ENCODE data around the gene NADSYN1.

The NADSYN1 gene

DNA sequence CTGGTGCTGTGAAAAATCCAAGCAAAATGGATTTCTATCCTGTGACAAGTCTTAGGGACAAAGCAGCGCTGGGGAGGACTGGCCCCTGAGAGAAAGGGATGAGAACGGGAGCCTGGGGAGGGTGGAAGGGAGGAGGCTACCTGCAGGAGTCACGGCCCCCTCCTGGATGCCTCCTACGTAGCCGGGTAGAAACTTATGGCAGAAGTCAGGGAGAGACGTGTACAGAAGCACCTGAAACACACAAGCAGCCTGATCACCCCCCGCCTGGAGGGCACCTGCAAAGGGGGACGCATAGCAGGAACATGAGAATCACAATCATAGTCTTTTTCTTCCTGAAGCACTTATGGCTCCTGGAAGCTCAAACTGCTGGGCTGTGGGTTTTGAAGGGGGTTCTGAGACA lies 10.9 kb upstream of the NADSYN1 start:
- no peak overlapping the region for H3K4me3 ChIP-seq (ENCODE audit: severe bottlenecking)
- H3K36me3 ChIP-seq (ENCODE audit: low read depth), result peaks cover 97% of the 10 kb centered on the region
- TF ChIP-seq, protein P1, sequence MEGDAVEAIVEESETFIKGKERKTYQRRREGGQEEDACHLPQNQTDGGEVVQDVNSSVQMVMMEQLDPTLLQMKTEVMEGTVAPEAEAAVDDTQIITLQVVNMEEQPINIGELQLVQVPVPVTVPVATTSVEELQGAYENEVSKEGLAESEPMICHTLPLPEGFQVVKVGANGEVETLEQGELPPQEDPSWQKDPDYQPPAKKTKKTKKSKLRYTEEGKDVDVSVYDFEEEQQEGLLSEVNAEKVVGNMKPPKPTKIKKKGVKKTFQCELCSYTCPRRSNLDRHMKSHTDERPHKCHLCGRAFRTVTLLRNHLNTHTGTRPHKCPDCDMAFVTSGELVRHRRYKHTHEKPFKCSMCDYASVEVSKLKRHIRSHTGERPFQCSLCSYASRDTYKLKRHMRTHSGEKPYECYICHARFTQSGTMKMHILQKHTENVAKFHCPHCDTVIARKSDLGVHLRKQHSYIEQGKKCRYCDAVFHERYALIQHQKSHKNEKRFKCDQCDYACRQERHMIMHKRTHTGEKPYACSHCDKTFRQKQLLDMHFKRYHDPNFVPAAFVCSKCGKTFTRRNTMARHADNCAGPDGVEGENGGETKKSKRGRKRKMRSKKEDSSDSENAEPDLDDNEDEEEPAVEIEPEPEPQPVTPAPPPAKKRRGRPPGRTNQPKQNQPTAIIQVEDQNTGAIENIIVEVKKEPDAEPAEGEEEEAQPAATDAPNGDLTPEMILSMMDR (IDR thresholded peaks at IDR 0.05; ENCODE audit: poor library complexity, severe bottlenecking), result no peak
- no peaks in the 10 kb centered on the region for H3K9me3 ChIP-seq (ENCODE audit: severe bottlenecking)
- DNase-seq (ENCODE audit: low spot score), result no peak
- no peak for ATAC-seq (ENCODE audit: low read depth)
- peaks cover 7% of the 10 kb centered on the region for H3K4me1 ChIP-seq (ENCODE audit: insufficient read depth, poor library complexity, severe bottlenecking)
- no peak overlapping the region for H3K27ac ChIP-seq (ENCODE audit: poor library complexity, severe bottlenecking)
- no peaks in the 10 kb centered on the region for H3K27me3 ChIP-seq (ENCODE audit: insufficient read depth, poor library complexity, severe bottlenecking)

DNA sequence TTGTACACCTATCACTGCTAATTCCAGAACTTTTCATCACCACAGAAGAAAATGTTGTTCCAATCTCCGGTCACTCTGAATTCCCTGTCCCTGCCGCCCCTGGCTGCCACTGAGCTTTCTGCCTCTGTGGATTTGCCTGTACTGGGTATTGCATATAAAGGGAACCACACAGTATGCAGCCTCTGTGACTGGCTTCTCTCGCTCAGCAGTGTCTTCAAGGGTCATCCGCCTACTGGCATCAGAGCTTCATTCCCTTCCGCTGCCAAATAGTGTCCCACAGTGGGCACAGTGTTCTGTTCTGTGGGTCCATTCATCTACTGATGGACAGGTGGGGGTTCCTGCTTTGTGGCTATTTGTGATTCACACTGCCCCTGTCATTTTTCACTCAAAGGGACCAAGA lies 10.1 kb upstream of the NADSYN1 start:
- ATAC-seq (ENCODE audit: low read depth), result no peak
- Histone ChIP-seq H3K4me3 (ENCODE audit: severe bottlenecking) (no peak overlapping the region), H3K9me3 (ENCODE audit: severe bottlenecking) (no peaks in the 10 kb centered on the region), H3K27me3 (ENCODE audit: insufficient read depth, poor library complexity, severe bottlenecking) (no peaks in the 10 kb centered on the region), H3K4me1 (ENCODE audit: insufficient read depth, poor library complexity, severe bottlenecking) (peaks cover 8% of the 10 kb centered on the region), H3K27ac (ENCODE audit: poor library complexity, severe bottlenecking) (no peak overlapping the region), H3K36me3 (ENCODE audit: low read depth) (peaks cover 94% of the 10 kb centered on the region)
- TF ChIP-seq, protein P1 (IDR thresholded peaks at IDR 0.05; ENCODE audit: poor library complexity, severe bottlenecking), result no peak
- no peak for DNase-seq (ENCODE audit: low spot score)

DNA sequence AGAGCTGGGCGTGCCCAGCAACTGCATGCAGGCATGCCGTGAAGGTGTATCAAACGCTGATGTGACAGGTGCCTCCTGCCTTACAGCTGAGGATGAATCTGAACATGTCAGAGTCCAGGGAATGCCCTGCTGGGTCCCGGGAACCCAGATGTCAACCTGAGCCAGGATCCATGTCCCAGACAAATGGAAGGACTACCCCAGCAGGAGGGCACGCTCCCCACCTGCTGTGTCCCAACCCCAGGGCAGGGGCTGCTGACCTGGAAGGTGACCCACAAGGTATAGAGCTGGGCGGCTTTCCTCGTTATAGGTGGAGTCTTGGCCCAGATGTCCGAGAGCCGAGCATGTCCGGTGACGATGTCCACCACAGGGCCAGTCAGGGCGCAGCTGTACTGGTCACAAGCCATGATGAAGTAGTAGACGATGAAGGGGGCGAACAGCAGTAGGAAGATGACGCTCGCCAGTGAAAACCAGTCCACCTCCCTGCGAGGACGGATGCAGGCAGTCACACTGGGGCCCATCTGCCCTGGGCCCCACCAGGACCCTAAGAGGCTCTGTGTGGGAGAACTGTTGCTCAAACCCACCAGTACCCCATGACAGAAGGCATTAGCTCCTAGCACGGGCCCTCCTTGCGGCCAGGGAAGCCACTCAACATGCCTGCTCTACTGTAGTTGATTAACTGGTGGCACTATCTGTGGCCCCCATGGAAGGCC lies 9.1 kb upstream of the NADSYN1 start:
- TF ChIP-seq, protein P1 (IDR thresholded peaks at IDR 0.05; ENCODE audit: poor library complexity, severe bottlenecking), result no peak
- Histone ChIP-seq H3K4me3 (ENCODE audit: severe bottlenecking) (no peak overlapping the region), H3K27me3 (ENCODE audit: insufficient read depth, poor library complexity, severe bottlenecking) (no peaks in the 10 kb centered on the region), H3K36me3 (ENCODE audit: low read depth) (peaks cover 84% of the 10 kb centered on the region), H3K9me3 (ENCODE audit: severe bottlenecking) (no peaks in the 10 kb centered on the region), H3K27ac (ENCODE audit: poor library complexity, severe bottlenecking) (no peak overlapping the region), H3K4me1 (ENCODE audit: insufficient read depth, poor library complexity, severe bottlenecking) (peaks cover 8% of the 10 kb centered on the region)
- ATAC-seq (ENCODE audit: low read depth), result no peak
- no peak for DNase-seq (ENCODE audit: low spot score)

DNA sequence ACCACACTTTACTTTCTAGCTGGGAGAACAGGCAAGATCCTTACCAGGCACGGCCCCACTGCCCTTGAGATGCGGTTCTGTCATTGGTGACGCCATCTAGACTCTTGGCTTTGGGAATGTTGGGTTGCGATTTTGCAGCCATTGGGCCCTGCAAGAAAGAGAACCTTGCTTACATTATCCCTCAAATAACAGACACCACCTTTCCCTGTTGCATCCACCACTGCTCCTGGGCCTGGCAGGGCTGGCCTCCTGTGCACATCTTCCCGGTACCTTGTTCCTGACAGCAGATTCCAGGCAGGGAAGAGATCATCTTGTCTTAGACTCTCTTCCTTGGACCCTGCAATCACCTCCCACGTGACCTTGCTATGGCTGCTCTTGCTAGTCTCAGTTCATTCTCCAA lies 8.2 kb upstream of the NADSYN1 start:
- ATAC-seq (ENCODE audit: low read depth) (no peak), DNase-seq (ENCODE audit: low spot score) (peak; percentile 27)
- H3K9me3 ChIP-seq (ENCODE audit: severe bottlenecking), result no peaks in the 10 kb centered on the region
- no peaks in the 10 kb centered on the region for H3K27me3 ChIP-seq (ENCODE audit: insufficient read depth, poor library complexity, severe bottlenecking)
- no peak overlapping the region for H3K27ac ChIP-seq (ENCODE audit: poor library complexity, severe bottlenecking)
- no peak overlapping the region for H3K4me3 ChIP-seq (ENCODE audit: severe bottlenecking)
- peaks cover 8% of the 10 kb centered on the region for H3K4me1 ChIP-seq (ENCODE audit: insufficient read depth, poor library complexity, severe bottlenecking)
- H3K36me3 ChIP-seq (ENCODE audit: low read depth), result peaks cover 75% of the 10 kb centered on the region
- TF ChIP-seq, protein P1 (IDR thresholded peaks at IDR 0.05; ENCODE audit: poor library complexity, severe bottlenecking), result no peak

DNA sequence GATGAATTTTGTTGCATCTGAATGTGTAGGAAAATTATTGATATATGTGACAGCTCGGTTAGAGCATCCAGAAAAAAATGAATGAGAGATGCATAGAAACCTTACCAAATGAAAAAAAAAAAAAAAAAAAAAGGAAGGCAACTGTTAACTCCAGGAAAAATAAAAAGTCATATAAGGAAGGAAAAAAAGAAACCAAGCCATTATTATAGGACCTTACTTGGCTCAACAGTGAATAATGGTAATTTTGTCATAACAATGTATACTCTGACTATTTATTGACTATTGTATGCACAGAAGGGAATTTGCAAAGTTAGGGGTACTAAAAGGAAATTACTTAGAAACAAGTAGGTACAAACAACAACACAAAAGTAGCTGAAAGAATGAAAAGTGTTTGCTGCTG lies 6.9 kb upstream of the NADSYN1 start:
- H3K4me3 ChIP-seq (ENCODE audit: severe bottlenecking), result no peak overlapping the region
- H3K4me1 ChIP-seq (ENCODE audit: insufficient read depth, poor library complexity, severe bottlenecking), result peaks cover 12% of the 10 kb centered on the region
- no peaks in the 10 kb centered on the region for H3K9me3 ChIP-seq (ENCODE audit: severe bottlenecking)
- DNase-seq (ENCODE audit: low spot score), result no peak
- ATAC-seq (ENCODE audit: low read depth), result no peak
- no peaks in the 10 kb centered on the region for H3K27me3 ChIP-seq (ENCODE audit: insufficient read depth, poor library complexity, severe bottlenecking)
- H3K27ac ChIP-seq (ENCODE audit: poor library complexity, severe bottlenecking), result no peak overlapping the region
- H3K36me3 ChIP-seq (ENCODE audit: low read depth), result peaks cover 65% of the 10 kb centered on the region
- TF ChIP-seq, protein P1 (IDR thresholded peaks at IDR 0.05; ENCODE audit: poor library complexity, severe bottlenecking), result no peak
